ENCODE results near the gene UGGT2.

UGGT2 gene

DNA sequence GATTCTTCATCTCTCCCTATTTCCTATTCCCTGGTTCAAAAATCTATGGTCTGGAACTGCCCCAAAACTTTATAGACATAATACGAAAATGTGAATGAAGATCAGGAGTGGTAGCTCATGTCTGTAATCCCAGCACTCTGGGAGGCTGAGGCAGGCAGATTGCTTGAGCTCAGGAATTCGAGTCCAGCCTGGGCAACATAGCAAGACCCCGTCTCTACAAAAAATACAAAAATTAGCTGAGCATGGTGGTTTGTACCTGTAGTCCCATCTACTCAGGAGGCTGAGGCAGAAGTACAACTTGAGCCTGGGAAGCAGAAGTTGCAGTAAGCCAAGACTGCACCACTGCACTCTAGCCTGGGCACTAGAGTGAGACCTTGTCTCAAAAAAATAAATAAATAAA, 35.1 kb downstream of the UGGT2 start:
- TF ChIP-seq, protein P1, sequence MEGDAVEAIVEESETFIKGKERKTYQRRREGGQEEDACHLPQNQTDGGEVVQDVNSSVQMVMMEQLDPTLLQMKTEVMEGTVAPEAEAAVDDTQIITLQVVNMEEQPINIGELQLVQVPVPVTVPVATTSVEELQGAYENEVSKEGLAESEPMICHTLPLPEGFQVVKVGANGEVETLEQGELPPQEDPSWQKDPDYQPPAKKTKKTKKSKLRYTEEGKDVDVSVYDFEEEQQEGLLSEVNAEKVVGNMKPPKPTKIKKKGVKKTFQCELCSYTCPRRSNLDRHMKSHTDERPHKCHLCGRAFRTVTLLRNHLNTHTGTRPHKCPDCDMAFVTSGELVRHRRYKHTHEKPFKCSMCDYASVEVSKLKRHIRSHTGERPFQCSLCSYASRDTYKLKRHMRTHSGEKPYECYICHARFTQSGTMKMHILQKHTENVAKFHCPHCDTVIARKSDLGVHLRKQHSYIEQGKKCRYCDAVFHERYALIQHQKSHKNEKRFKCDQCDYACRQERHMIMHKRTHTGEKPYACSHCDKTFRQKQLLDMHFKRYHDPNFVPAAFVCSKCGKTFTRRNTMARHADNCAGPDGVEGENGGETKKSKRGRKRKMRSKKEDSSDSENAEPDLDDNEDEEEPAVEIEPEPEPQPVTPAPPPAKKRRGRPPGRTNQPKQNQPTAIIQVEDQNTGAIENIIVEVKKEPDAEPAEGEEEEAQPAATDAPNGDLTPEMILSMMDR (IDR thresholded peaks at IDR 0.05): no peak

DNA sequence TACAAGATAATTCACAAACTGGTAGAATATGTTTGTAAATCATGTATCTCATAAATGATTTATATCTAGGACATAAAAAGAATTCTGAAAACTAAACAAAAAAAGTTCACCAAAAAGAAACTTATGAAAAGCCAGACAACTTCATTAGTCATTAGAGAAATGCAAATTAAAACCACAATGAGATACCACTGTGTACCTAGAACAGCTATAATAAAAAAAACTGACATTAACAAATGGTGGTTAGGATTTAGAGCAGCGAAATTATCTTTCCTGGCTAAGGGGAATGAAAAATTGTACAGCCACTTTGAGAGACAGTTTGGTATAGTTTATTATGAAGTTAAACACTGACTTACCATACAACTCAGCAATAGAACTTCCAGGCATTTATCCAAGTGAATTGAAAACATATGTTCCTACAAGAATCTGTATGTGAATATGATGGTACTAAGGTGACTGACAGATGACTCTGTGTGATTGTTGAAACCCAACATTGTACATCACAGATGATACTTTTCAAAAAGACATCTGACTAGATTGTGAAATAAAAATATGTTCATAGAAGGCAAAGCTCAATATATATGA, 41.8 kb downstream of the UGGT2 start:
- TF ChIP-seq, protein P1 (IDR thresholded peaks at IDR 0.05): no peak

DNA sequence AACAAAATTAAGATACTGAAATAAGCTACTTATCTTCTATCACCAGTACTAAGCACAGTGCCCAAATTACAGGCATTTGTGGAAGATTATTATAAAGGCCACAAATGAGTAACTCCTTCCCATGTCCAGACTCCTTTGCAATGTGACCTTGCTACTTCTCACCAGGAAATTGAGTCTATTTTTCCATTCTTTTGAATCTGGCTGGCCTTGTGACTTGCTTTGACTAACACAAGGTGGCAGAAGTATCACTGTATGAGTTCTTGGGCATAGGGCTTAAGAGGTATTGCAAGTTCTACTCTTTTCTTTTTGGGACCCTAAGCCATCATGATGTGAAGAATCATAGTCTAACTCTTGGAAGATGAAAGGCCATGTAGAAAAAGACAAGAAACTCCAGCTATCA, 49.9 kb downstream of the UGGT2 start:
- TF ChIP-seq, protein P1 (IDR thresholded peaks at IDR 0.05): no peak; the same call in 1 of the 2 replicates

DNA sequence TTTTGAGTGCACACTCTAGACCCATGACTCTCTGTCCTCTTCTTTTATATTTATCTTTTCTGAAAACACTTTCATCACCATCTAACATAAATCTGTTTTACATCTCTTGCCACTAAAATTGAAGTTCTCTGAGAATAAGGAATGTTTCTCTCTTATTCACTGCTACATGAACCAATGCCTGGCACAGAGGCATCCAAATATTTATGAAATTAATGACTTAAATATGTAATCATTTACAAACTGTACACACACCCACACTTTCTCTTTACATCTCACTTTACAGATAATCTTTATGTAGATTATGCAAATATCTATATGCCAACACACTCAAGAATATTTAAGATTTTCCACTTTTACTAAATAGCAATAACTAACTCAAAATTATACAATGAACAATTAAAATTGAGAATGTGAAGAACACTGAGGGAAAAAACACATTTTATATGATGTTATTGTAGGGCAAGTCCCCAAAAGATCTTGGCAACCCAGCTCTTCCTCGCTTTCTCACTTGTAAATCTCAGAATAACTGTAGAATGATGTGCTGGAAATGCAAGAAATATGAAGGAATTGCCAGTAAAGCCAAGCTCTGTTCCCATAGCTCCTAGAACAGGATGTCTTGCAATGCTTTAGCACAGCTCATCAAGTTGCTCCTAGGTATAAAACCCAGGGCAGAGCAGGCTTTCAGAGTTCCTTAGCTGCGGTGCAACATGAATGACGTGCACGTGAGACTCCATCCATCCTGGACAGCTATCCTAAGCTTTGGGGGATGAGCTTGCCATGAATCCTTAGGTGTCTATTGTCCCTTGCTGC, 50.7 kb downstream of the UGGT2 start:
- TF ChIP-seq, protein P1 (IDR thresholded peaks at IDR 0.05): no peak

DNA sequence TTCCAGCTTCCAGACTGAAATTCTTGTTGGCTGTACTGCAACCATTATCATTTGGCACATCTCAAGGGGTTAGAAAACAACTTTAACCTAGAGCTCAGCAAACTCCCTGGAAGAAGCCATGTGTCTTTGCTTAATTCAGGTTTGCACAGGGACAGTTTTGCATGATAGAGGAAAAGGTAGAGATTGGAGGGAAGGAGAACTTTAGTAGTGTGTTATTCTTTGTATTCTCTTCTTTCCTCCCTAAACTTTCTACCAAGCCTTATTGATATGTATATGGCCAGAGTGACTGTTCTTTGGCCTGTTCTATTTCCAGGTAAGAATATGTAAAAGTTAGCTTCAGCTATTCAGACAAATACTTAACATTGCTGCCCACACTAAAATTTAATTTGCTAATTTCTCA, 53.1 kb downstream of the UGGT2 start:
- TF ChIP-seq, protein P1 (IDR thresholded peaks at IDR 0.05): no peak

DNA sequence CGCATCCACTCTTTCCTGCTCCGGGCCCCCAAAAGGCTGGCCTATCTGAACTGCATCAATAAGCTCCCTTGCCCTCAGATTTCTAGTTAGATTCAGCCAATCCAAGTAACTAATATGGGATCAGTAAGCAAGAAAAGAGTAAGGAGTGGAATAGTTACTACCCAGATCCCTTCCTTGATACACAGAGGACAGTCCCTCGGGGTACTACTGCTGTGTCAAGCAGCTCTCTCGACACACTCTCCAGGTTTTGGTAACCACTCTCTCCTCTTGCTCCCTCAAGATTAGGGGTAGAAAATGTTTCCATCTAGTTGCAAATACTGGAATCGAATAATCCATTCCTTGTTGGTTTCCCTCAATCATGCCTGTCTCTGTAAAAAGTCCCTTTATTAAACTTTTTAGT, 65.4 kb downstream of the UGGT2 start:
- TF ChIP-seq, protein P1 (IDR thresholded peaks at IDR 0.05): no peak

DNA sequence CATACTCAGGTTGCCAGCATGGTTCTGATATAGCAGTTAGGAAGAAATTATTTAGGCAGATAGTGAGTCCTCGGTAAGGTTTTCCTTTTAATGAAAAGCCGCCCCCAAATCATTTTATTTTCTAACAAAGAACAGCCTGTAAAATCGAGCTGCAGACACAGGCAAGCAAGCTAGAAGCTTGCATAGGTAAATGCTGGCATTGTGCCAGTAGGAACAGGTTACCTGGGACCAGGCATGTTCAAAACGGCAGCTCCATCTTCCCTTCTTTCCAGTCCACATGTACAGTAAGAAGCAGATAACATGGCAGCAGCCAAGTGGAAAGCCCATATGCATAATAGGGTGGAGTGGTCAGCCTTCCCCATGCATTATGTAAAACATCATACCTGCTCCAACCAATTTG, 71.1 kb downstream of the UGGT2 start:
- TF ChIP-seq, protein P1 (IDR thresholded peaks at IDR 0.05): no peak
